Airway epithelial cell (primary cell): ENCODE measurements around the gene LRRC75A. TPM values are rescaled to one million over a fixed set of nuclear protein-coding genes. Genes with fewer than 3 reads are reported as not detected.

Experiments used
- total RNA-seq: library from RNA; depleted of rRNA; stranded (reverse); fragments of >200 nt; gene quantifications from 2 replicates; pipeline ENCODE4 v1.2.3, GENCODE V29; 2015

The LRRC75A gene, protein sequence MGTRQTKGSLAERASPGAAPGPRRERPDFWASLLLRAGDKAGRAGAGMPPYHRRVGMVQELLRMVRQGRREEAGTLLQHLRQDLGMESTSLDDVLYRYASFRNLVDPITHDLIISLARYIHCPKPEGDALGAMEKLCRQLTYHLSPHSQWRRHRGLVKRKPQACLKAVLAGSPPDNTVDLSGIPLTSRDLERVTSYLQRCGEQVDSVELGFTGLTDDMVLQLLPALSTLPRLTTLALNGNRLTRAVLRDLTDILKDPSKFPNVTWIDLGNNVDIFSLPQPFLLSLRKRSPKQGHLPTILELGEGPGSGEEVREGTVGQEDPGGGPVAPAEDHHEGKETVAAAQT
- total RNA-seq, result not detected in 2 replicates

DNA sequence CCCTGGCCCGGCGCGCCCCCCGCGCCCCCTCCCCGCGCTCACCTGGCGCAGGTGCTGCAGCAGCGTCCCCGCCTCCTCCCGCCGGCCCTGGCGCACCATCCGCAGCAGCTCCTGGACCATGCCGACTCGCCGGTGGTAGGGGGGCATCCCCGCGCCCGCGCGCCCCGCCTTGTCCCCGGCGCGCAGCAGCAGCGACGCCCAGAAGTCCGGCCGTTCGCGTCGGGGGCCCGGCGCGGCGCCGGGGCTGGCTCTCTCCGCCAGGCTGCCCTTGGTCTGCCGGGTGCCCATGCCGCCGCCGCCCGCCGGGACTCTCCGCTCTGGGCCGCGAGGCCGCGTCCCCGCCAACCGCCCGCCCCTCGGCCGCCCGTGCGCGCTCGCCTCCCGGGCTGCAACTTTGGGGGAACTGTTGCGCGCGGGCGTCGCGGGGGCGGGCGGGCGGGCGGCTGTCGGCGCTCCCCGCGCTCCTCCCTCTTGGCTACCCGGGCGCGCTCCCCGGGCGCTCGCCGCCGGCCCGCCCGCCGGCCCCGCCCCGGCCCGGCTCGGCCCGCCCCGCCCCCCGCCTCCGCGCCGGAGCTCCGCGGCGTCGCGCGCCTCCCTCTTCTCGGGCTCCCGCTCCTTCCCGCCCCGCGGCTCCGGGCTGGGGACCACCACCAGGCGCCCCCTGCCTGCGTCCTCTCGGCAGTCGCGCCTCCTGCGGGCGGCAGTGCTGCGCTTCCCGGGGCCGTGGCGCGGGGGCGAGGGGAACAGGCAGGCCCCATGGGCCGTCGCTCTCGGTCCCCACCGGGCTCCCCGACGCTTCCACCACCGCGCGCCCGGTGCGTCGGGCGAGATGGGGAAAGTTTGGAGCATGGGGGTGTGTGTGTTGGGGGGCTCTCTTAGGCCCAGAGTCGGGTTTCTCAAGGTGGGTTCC is at the start of gene LRRC75A:
LRRC75A (minus strand) TSS at position 491 of the 910 bp plus-strand sequence; CDS start at position 288, 203 bp downstream.

DNA sequence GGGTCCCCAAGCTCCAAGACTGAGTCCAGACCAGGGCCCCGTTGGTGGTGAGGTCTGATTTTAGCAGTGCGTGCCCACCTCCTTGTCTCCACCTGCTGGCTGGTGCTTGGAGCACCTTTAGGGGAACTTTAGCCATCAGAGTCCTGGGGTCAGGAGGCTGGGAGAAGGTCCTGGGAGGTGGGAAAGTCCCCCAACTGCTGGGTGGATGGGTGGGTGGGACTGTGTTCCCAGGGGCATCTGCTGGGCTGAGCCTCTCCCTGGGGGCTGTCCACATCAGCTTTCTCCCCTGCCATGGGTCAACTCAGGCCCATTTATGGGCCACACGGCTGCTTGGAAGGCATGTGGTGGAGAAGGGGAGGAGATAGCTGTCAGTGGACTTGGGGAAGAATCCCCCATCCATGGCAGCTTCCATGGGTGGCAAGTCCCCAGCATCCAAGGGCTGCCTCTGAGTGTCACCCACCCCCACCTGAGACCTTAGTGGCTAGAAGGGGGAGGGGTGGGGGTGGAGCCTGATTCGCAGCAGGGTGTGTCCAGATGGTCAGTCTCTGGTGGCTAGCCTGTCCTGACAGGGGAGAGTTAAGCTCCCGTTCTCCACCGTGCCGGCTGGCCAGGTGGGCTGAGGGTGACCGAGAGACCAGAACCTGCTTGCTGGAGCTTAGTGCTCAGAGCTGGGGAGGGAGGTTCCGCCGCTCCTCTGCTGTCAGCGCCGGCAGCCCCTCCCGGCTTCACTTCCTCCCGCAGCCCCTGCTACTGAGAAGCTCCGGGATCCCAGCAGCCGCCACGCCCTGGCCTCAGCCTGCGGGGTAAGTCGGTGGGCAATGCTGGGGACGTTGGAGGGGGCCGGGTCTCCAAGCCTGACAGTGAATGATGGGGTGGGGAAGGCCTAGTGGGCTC is 76.7 kb downstream of the LRRC75A start, which contains the start of gene TRPV2:
TRPV2 (plus strand) TSS at position 541 of the 894 bp plus-strand sequence. CDS start 2,098 bp downstream, outside the sequence.

Other genes with a start within 250 kb of the LRRC75A start
- 20.8 and 22.2 TPM in 2 replicates for gene CENPV, start 138.7 kb downstream of the LRRC75A start, total RNA-seq
- 793 and 835 TPM in 2 replicates for gene UBB, start 111.1 kb downstream of the LRRC75A start, total RNA-seq
- 2.9 and 3.9 TPM in 2 replicates for gene TRPV2, start 76.6 kb downstream of the LRRC75A start, total RNA-seq
- gene ZNF287, start 77.0 kb upstream of the LRRC75A start, total RNA-seq, result 3.4 and 5.9 TPM in 2 replicates
- gene ZNF624, start 161.7 kb upstream of the LRRC75A start, total RNA-seq, result 1.8 and 3.5 TPM in 2 replicates
- gene CCDC144A, start 198.0 kb upstream of the LRRC75A start, total RNA-seq, result 0.14 and 0.19 TPM in 2 replicates